Jurkat, Clone E6-1 (cell line): ENCODE data around the gene JAGN1.
"Not testable (repeated sequence)": the region's sequence is repeated elsewhere in the genome, so short reads cannot be mapped to it uniquely, and the experiment has no call there.

Experiments used
- DNase-seq: peaks from one replicate; pipeline ENCODE4 v3.0.0-alpha.2; 2011; ENCODE audit warnings: low read depth, low spot score
- H3K4me3 ChIP-seq: 2 replicates; pipeline ENCODE4 v1.5.1; 2011; ENCODE audit warnings: mild to moderate bottlenecking, low read length, control low read depth, moderate library complexity

Gene JAGN1

DNA sequence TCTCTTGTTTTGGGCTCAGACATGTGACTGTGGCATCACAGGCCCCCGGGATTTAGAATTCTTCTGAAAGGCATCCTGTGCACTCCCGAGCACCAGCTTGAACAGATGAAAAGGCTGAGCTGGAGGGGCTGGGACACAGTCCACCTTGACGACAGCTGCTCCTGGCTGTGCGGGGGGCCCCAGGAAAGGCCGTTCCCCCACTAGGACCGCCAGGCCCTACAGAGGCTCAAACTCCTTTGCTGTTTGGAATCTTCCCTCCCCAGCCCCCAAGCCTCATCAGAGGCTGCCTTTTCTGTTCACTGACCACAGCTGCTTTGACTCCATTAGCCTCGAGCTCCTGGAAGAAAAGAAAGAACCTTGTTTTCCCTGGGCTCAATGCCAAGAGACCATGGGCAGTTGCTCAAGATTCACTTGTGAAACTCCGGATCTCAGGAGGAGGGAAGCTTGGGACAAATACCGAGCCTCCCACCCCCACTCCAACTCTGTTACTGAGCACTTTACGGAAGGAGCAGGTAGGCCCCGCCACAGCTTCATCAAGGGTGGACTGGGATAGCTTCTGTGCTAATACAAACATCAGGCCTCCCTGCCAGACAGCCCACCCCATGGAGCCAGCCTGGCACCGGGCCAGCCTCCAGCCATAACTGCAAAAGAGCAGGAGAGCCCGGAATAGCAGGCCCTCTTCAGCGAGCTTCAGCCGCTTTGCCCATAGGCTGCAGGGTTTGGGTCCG, 26.0 kb upstream of the JAGN1 start:
- H3K4me3 ChIP-seq = no peak overlapping the region
- DNase-seq = no peak

- not testable (repeated sequence) for DNase-seq, H3K4me3 ChIP-seq
These were observed 25.2 kb upstream of the JAGN1 start for GRCh38 chr3:9865125-9865637.

GRCh38 chr3:9866639-9867038, 23.8 kb upstream of the JAGN1 start:
- H3K4me3 ChIP-seq = no peak overlapping the region
- DNase-seq = no peak

DNA sequence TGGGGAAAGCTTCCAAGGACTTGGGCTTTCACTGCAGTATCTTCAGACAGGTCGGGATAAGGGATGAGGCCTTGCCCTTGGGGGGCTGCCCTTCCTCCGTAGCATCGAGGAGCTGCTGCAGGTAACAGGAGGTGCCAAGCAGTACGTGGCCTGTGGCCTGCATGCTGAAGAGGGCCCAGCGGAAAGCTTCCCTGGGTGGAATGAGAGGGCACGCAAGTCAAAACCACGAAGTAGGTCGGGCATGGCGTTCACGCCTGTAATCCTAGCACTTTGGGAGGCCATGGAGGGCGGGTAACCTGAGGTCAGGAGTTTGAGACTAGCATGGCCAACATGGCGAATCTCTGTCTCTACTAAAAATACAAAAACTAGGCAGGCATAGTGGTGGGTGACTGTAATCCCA, 23.3 kb upstream of the JAGN1 start:
- DNase-seq = no peak
- no peak overlapping the region for H3K4me3 ChIP-seq

DNA sequence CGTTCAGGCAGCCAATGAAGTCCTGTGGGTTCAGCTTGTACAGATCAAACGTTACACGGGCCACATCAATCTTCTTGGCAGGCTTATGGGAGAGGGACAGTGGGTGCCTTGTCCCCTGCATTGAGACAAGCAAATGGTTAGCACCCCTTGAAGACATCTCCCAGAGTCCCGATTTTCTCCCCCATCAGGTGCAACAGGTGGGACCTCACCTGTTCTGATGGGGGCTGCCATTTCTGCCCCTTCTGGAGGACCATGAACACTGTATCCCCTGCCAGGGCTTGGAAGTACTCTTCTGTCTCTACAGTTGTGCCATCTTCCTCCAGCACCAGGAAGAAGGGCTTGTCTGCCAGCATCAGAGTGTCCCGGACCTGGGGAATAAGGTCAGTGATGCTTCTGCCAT, 20.5 kb upstream of the JAGN1 start:
- DNase-seq = no peak
- no peak overlapping the region for H3K4me3 ChIP-seq

DNA sequence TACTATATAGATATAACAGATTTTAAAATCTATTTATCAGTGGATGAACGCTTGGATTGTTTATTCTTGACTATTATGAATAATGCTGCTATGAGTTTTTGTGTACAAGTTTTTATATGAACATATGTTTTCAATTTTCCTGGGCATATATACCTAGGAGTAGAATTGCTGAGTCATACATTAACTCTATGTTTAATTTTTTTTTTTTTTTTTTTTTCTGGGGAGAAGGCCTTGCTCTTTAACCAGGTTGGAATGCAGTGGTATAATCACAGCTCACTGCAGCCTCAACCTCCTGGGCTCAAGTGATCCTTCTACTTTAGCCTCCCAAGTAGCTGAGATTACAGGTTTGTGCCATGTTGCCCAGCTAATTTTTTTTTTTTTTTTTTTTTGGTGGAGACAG, 19.4 kb upstream of the JAGN1 start:
- DNase-seq = no peak
- no peak overlapping the region for H3K4me3 ChIP-seq

DNA sequence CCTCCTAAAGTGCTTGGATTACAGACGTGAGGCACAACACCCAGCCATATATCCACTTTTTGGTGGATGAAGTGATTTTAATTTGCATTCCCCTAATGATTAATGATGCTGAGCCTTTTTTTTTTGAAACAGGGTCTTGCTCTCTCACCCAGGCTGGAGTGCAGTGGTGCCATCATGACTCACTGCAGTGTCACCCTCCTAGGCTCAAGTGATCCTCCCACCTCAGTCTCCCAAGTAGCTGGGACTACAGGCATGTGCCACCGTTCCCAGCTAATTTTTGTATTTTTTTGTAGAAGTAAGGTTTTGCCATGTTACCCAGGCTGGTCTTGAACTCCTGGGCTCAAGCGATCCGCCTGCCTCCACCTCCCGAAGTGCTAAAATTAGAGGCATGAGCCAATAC, 18.3 kb upstream of the JAGN1 start:
- H3K4me3 ChIP-seq, DNase-seq: not testable (repeated sequence)

DNA sequence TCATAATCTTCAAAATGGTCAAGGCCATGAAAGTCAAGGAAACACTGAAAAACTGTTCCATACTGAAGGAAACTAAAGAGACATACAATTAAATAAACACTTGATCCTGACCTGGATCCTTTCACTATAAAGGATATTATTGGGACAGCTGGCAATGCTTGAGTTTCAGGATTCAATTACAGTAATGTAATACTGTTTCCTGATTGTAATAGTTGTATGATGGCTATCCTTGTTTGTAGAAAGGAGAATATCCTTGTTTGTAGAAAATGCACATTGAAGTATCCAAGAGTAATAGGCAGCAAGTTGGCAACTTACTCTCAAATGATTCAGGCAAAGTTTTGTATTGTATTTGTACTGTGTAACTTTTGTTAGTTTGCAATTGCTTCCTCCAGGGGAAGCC, 15.0 kb upstream of the JAGN1 start:
- H3K4me3 ChIP-seq = no peak overlapping the region
- DNase-seq = no peak

GRCh38 chr3:9876255-9876654, 14.2 kb upstream of the JAGN1 start:
- H3K4me3 ChIP-seq, DNase-seq: not testable (repeated sequence)

DNA sequence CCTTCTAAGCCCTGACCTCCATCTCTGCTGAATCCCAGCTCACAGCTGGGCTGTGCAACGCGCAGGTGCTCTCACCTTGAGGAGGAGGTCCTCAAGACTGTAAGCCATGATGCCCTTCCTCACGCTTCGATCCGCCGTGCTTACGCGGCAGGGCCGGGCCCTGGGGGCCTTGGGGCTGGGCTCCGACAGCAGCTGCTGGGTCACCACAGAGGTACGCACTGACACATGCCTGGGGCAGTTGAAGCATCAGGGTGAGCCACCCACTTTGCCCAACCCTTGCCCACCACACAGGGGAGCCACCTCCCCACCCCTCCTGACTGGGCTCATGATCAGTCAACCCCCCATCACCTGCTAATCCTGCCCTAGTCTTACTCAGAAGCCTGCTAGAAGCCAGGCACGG, 13.4 kb upstream of the JAGN1 start:
- DNase-seq = no peak
- H3K4me3 ChIP-seq = no peak overlapping the region

DNA sequence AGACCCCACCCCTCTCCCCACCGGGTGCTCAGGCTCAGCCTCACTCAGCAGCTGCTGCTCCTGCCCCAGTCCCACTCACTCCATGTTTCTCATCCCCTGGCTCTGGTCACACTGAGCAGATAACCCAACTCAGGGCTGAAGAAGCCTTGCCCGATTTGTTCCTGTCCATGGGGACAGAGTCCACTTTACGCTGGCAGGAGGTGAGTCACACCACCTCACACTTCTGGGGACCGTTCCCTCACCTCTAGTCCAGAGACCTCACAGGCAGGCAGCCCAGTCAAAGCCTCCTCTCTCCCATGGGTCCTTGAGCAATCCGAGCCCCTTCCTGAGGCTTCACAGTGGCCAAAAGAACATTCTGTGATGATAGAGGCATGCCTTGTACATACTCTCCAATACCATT, 11.7 kb upstream of the JAGN1 start:
- no peak overlapping the region for H3K4me3 ChIP-seq

GRCh38 chr3:9879830-9880549, 10.4 kb upstream of the JAGN1 start, which contains the start of gene CIDEC:
CIDEC (minus strand) TSS chr3:9880253; CDS start chr3:9878486, 1,767 bp downstream.
- H3K4me3 ChIP-seq = no peak within 1 kb of the TSS
- DNase-seq = no peak

More for the DNA sequence above, 11.7 kb upstream of the JAGN1 start:
- no peak for DNase-seq

- no peak for DNase-seq
These were observed 9.0 kb upstream of the JAGN1 start for GRCh38 chr3:9881441-9881840.

GRCh38 chr3:9883706-9884554, 6.5 kb upstream of the JAGN1 start:
- H3K4me3 ChIP-seq = no peak overlapping the region
- no peak for DNase-seq

More at GRCh38 chr3:9881441-9881840, 9.0 kb upstream of the JAGN1 start:
- H3K4me3 ChIP-seq = no peak overlapping the region

DNA sequence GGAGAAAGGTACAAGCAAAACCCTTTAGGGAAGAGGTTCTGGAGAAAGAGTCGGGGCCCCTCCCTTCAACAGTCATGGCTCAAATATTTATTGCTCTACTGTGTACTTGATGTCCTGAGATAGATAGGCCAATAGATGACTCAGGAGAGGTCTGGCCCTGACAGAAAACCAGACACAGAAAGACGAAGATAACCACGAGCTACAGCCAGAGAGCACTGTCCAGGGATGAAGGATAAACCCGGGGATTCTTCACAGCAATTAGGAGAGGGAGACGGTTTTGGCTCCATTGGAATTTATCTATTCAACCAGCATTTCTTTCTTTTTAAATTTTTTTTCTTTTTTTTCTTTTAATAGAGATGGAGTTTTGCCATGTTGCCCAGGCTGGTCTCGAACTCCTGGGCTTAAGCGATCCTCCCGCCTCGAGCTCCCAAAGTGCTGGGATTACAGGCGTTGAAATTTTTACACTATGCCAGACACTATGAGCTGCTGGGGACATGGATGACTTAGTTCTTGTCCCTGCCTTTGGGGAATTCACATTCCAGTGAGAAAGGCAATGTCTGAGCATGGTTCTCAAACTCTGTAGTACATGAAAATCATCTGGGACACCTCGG, 5.8 kb upstream of the JAGN1 start:
- no peak overlapping the region for H3K4me3 ChIP-seq
- DNase-seq = no peak

DNA sequence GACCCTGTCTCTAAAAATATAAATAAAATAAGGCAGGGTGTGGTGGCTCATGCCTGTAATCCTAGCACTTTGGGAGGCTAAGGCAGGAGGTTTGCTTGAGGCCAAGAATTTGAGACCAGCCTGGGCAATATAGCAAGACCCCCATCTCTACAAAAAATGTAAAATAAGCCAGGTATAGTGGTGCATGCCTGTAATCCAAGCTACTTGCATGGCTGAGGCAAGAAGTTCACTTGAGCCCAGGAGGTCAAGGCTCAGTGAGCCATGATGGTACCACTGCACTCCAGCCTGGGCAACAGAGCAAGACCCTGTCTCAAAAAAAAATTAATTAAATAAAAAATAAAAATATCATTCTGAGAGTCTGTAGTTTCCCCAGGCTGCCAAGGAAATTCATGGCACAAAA, 4.1 kb upstream of the JAGN1 start:
- no peak for DNase-seq

DNA sequence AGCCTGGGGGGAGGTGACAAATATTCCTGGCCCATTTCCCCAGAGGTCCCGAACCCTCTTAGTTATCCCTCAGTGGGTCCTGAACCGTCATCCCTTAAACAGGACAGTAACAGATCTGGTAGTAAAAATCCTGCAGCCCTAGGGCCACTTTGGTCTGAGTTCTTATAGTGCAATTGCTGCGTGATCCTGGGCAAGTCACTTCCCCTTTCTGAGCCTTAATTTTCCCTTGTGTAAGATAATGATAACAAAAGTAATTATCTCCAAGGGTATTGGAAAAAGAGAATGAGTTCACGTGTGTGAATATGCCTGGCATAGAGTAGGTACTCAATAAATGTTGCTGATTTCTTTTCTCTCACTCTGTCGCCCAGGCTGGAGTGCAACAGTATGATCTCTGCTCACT, 2.9 kb upstream of the JAGN1 start:
- no peak for DNase-seq
- no peak overlapping the region for H3K4me3 ChIP-seq

More for the DNA sequence above, 4.1 kb upstream of the JAGN1 start:
- H3K4me3 ChIP-seq = no peak overlapping the region

DNA sequence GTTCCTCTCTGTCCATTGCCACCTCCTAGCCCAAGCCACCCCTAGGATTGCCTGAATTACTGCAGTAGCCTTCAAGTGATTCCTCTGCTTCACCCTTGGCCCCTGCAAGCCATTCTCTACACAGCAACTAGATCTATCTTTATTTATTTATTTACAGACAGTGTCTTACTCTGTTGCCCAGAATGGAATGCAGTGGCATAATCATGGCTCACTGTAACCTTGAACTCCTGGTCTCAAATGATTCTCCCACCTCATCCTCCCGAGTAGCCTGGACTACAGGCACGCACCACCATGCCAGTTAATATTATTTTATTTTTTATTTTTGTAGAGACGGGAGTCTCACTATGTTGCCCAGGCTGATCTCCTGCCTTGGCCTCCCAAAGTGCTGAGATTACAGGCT, 1.9 kb upstream of the JAGN1 start:
- H3K4me3 ChIP-seq = no peak overlapping the region
- no peak for DNase-seq

- no peak for DNase-seq
- H3K4me3 ChIP-seq = no peak overlapping the region
These were observed 1.0 kb upstream of the JAGN1 start for GRCh38 chr3:9889405-9889804.
